GM12878 (cell line): Measurements from ENCODE around the gene PRMT2. TPM values are rescaled to one million over a fixed set of nuclear protein-coding genes. Genes with fewer than 3 reads are reported as not detected.

Experiments
- CBFB ChIP-seq: IDR thresholded peaks from 2 replicates; pipeline ENCODE4 v1.6.1; 2016; ENCODE audit warnings: antibody characterized with exemption, low read depth
- CBX3 ChIP-seq: fragments of 200-600 bp; sonication (generic); IDR thresholded peaks from 2 replicates; pipeline ENCODE4 v1.6.1; 2016; ENCODE audit warnings: low read depth, borderline replicate concordance
- CEBPZ ChIP-seq: fragments of 150-350 bp; IDR thresholded peaks from 2 replicates; pipeline ENCODE4 v1.6.1; 2016; ENCODE audit warnings: low read depth, low read length
- CHD4 ChIP-seq: fragments of 200-600 bp; sonication (generic); IDR thresholded peaks from 2 replicates; pipeline ENCODE4 v1.6.1; 2016; ENCODE audit warnings: mild to moderate bottlenecking
- EGR1 ChIP-seq, 2 experiments: IDR thresholded peaks; 1 replicate in 1 of 2; 2 replicates in 1 of 2; pipeline ENCODE4 v1.6.1; 2011 to 2012; ENCODE audit warnings: low read depth in 2 of 2, low read length in 2 of 2, borderline replicate concordance in 1 of 2, mild to moderate bottlenecking in 1 of 2, moderate library complexity in 1 of 2
- GABPA ChIP-seq: IDR thresholded peaks from 2 replicates; pipeline ENCODE4 v1.6.1; 2014; ENCODE audit warnings: antibody characterized with exemption, low read depth, mild to moderate bottlenecking, inconsistent platforms
- HSF1 ChIP-seq: fragments of 150-350 bp; IDR thresholded peaks from 2 replicates; pipeline ENCODE4 v1.6.1; 2014; ENCODE audit warnings: mild to moderate bottlenecking, low read depth, low read length
- JUNB ChIP-seq: IDR thresholded peaks from 2 replicates; pipeline ENCODE4 v1.6.1; 2016; ENCODE audit warnings: antibody characterized with exemption, mild to moderate bottlenecking
- MYB ChIP-seq: fragments of 150-350 bp; IDR thresholded peaks from 2 replicates; pipeline ENCODE4 v1.6.1; 2014; ENCODE audit warnings: mild to moderate bottlenecking, low read depth, low read length, borderline replicate concordance
- NRF1 ChIP-seq: conservative IDR thresholded peaks from 2 replicates; pipeline ENCODE4 v1.6.1; 2011; ENCODE audit warnings: mild to moderate bottlenecking, low read depth, low read length, improper control_type of control experiment
- PBX3 ChIP-seq: IDR thresholded peaks from 2 replicates; pipeline ENCODE4 v1.6.1; 2011; ENCODE audit warnings: mild to moderate bottlenecking, low read depth, low read length, moderate library complexity; ENCODE audit not compliant: insufficient replicate concordance
- POLR2AphosphoS5 ChIP-seq: IDR thresholded peaks from 2 replicates; pipeline ENCODE4 v1.6.1; 2011; ENCODE audit warnings: mild to moderate bottlenecking, low read length, inconsistent platforms
- RAD21 ChIP-seq: IDR thresholded peaks from 2 replicates; pipeline ENCODE4 v1.6.1; 2011; ENCODE audit warnings: mild to moderate bottlenecking, low read depth, low read length, moderate library complexity; ENCODE audit not compliant: insufficient read depth
- RBBP5 ChIP-seq: fragments of 200-600 bp; sonication (generic); conservative IDR thresholded peaks from 2 replicates; pipeline ENCODE4 v1.6.1; 2016
- SREBF1 ChIP-seq: IDR thresholded peaks from 2 replicates; pipeline ENCODE4 v1.6.1; 2012; ENCODE audit warnings: mild to moderate bottlenecking, low read length
- YY1 ChIP-seq: IDR thresholded peaks from 2 replicates; pipeline ENCODE4 v1.6.1; 2011; ENCODE audit warnings: low read depth, mild to moderate bottlenecking, low read length
- ZNF384 ChIP-seq: IDR thresholded peaks from 2 replicates; pipeline ENCODE4 v1.6.1; 2012; ENCODE audit warnings: low read depth, mild to moderate bottlenecking, low read length, improper control_type of control experiment, borderline replicate concordance
- ZNF687 ChIP-seq: fragments of 450-650 bp; IDR thresholded peaks from 2 replicates; pipeline ENCODE4 v1.6.1; 2017; ENCODE audit warnings: mild to moderate bottlenecking, moderate library complexity
- polyA plus RNA-seq, 11 experiments: library from polyadenylated mRNA; depleted of rRNA in 4 of 11; unstranded in 6 of 11; stranded (reverse) in 5 of 11; fragments of >200 nt; fragmentation: Nextera tagmentation in 4 of 11; fragmentation: Illumina TruSeq in 1 of 11; extraction: Ambion mirVana in 4 of 11; extraction: Trizol in 1 of 11; gene quantifications; 1 replicate in 1 of 11; 2 replicates in 10 of 11; pipeline versions ENCODE4 v1.2.1 to v1.2.3, GENCODE V29; 2011 to 2016; ENCODE audit warnings: inconsistent platforms in 2 of 11, missing spikeins in 2 of 11, low read depth in 1 of 11
- total RNA-seq, 4 experiments: library from RNA; depleted of rRNA in 3 of 4; stranded (reverse); fragments of >200 nt in 3 of 4; fragmentation: Illumina TruSeq in 1 of 4; extraction: Trizol in 1 of 4; gene quantifications; 2 replicates each; pipeline versions ENCODE4 v1.2.1 to v1.2.3, GENCODE V29; 2013 to 2021

Gene PRMT2
- total and polyA plus RNA-seq, 10 of the 15 experiments (the other 5 are each of a cell fraction or from before 2014, with no cell fraction given): 16.1 to 48.6 (median 36.2) TPM

- TF ChIP-seq PBX3 (peak; percentile 78), CBFB (no peak), YY1 (no peak), NRF1 (peak; percentile 99), JUNB (no peak), ZNF687 (no peak; the same call in 1 of the 2 replicates), EGR1 (IDR thresholded peaks at IDR 0.05; ENCODE audit: borderline replicate concordance in 1 of 2, low read depth in 2 of 2, low read length in 2 of 2) (no peak), RBBP5 (no peak), ZNF384 (no peak), POLR2AphosphoS5 (peak; percentile 93), HSF1 (no peak), CEBPZ (no peak), CBX3 (no peak), GABPA (no peak), RAD21 (no peak), SREBF1 (no peak), MYB (no peak), CHD4 (no peak)
Measured at GRCh38 chr21:46635324-46636180, at the start of gene PRMT2 (continued).
